Fibroblast of villous mesenchyme (primary cell): Measurements from ENCODE around the gene APC. TPM values are rescaled to one million over a fixed set of nuclear protein-coding genes. Genes with fewer than 3 reads are reported as not detected.

Source experiments
- DNase-seq: peaks from one replicate; pipeline ENCODE4 v3.0.0-alpha.2; 2010; ENCODE audit warnings: low read depth
- H3K4me3 ChIP-seq: 2 replicates; pipeline ENCODE4 v1.5.1; 2011; ENCODE audit warnings: low read depth, mild to moderate bottlenecking, low read length
- total RNA-seq: library from RNA; depleted of rRNA; stranded (reverse); fragments of >200 nt; gene quantifications from 2 replicates; pipeline ENCODE4 v1.2.3, GENCODE V29; 2012
- TF ChIP-seq, protein P1 (sequence below): IDR thresholded peaks from 2 replicates; pipeline ENCODE4 v1.5.1; 2012; ENCODE audit warnings: low read depth, mild to moderate bottlenecking, low read length; ENCODE audit not compliant: insufficient read depth

APC gene
- total RNA-seq, 1 donor, result 69.1 TPM

- no peak for DNase-seq
- TF ChIP-seq, protein P1, sequence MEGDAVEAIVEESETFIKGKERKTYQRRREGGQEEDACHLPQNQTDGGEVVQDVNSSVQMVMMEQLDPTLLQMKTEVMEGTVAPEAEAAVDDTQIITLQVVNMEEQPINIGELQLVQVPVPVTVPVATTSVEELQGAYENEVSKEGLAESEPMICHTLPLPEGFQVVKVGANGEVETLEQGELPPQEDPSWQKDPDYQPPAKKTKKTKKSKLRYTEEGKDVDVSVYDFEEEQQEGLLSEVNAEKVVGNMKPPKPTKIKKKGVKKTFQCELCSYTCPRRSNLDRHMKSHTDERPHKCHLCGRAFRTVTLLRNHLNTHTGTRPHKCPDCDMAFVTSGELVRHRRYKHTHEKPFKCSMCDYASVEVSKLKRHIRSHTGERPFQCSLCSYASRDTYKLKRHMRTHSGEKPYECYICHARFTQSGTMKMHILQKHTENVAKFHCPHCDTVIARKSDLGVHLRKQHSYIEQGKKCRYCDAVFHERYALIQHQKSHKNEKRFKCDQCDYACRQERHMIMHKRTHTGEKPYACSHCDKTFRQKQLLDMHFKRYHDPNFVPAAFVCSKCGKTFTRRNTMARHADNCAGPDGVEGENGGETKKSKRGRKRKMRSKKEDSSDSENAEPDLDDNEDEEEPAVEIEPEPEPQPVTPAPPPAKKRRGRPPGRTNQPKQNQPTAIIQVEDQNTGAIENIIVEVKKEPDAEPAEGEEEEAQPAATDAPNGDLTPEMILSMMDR, result no peak
- H3K4me3 ChIP-seq, result no peak overlapping the region
Measured at GRCh38 chr5:112869948-112870347, 132.3 kb downstream of the APC start.

GRCh38 chr5:112870966-112871365, 133.3 kb downstream of the APC start:
- no peak for DNase-seq
- no peak overlapping the region for H3K4me3 ChIP-seq
- TF ChIP-seq, protein P1, result no peak

- TF ChIP-seq, protein P1, result no peak
- no peak overlapping the region for H3K4me3 ChIP-seq
- no peak for DNase-seq
Measured at GRCh38 chr5:112876362-112876761, 138.7 kb downstream of the APC start.

- TF ChIP-seq, protein P1, result no peak
- no peak overlapping the region for H3K4me3 ChIP-seq
- DNase-seq, result no peak
Measured at GRCh38 chr5:112878101-112878500, 140.4 kb downstream of the APC start.

DNA sequence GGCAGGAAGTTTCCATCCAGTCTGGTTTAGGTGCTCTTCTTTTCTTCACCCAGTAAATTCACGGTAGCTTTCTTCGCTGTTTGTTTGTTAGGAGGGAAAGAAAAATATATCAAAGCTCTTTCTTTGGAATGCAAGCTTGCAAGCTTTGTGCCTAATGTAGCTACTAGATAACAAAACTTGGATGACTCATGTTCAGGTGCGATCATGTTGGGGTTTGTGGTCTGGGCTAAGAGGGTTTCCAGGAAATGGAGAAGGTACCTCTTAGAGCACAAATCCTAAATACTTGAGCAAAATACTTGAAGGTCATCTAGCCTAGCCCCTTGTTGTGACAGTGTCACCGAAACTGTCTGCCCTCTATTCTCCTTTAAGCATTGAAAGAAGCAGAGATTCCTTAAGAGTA, 141.1 kb downstream of the APC start:
- H3K4me3 ChIP-seq, result no peak overlapping the region
- DNase-seq, result peak; percentile 57
- TF ChIP-seq, protein P1, result no peak

DNA sequence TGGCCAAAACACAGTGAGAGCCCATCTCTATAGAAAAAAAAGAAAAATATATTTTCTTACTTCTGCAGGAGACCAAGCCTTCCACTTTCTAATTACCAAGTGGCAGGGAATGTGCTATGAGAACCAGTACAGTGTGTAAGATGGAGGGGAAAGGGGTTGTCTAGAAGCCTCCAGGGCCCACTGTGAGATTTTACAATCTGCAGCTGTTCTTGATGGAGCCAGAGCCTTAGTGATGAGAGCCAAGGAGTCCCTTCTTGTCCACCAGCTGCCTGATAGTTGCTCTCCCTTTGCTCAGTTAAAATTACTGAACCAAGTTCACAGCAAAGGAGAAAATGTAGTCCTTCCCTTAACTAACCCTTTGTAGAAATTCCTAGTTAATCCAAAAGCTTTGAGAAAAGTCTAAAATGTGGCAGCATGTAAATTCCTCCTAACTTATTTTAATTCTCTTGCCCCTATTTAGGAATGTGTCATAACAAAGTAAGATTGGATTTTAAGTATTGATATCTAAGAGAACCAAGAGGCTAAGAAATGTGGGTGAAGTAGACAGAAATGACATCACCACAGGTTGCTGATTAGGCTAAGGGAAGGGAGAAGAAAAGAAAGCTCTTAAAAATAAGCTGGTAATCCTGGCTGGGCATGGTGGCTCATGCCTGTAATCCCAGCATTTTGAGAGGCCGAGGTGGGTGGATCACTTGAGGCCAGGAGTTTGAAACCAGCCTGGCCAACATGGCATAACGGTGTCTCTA, 142.7 kb downstream of the APC start:
- TF ChIP-seq, protein P1, result no peak
- no peak for DNase-seq
- H3K4me3 ChIP-seq, result no peak overlapping the region

DNA sequence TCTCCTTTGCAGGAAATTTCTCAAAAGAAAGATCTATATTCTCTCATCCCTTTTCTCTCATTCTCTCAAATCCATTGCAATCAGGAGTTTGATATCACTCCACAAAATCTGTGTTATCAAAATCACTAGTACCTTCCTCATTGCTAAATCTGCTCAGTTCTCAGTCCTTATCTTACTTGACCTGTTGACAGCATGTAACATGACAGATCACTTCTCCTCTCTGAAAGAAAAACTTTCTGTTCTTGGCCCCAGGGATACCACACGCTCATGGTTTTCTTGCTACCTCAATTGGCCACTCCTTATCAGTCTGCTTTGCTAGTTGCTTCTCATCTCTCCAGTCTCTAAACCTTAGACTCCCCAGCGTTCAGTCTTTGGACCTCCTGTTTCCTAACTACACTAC, 145.5 kb downstream of the APC start:
- TF ChIP-seq, protein P1, result no peak
- no peak for DNase-seq
- H3K4me3 ChIP-seq, result no peak overlapping the region
